Nucleus accumbens (tissue), 56 donors: Measurements from ENCODE around the gene NCAPG2.

Experiments
- DNase-seq, 56 donors: peaks; one replicate each; lab custom pipeline; 2025; lab: John Stamatoyannopoulos, UW

NCAPG2 gene

GRCh38 chr7:158733775-158734494 is 29.3 kb upstream of the NCAPG2 start:
- DNase-seq, result no peak

GRCh38 chr7:158733220-158733519 is 28.6 kb upstream of the NCAPG2 start:
- DNase-seq, result no peak

DNA sequence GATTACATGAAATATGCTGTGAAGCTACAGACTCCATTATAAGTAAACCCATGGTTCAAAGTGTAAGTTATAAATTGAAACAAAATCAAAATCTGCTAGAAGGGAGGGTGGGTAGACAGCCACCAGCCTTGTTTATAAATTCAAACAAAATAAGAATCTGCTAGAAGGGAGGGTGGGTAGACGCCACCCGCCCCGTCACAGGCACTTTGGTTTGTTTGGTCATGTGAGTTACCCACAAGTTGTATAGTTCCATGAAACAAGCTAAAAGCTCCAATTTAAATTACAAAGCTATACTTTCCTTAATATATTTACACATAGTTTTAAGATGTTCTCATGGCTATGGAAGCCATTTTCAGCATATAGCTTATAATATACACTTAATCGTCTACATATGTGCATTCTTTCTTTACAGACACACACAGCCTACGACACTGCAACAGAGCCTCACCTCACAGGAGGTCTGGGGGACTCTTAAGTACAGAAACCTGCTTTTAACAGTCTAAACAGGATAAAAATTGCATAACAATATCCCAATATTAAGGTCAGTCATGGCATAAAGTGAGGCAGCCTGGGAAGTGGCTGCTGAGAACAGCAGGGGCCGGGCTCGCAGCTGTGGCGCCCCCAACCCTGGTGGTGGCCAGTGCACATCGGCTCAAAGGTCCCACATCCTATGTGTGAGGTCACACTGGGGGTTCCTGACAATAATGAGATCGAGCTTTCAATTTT is 28.1 kb upstream of the NCAPG2 start:
- DNase-seq, result no peak

DNA sequence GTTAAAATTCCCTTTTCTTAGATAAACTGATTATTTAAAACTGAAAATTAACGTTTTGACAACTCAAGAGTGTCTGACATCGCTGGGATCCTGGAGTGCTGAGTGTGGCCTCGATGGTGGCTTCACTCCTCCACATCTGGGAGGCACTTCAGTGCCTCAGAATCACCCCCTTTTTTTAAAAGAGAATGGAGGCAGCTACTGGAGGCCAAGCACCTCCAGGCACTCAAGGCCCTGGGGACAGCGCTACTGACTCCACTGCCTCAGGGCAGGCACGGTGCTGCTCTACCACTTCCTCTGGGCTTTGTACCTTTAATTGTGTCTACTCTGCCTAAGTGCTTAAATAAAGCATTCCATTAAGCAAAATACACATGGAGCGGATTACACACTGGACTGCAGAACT is 27.2 kb upstream of the NCAPG2 start:
- DNase-seq, result no peak

DNA sequence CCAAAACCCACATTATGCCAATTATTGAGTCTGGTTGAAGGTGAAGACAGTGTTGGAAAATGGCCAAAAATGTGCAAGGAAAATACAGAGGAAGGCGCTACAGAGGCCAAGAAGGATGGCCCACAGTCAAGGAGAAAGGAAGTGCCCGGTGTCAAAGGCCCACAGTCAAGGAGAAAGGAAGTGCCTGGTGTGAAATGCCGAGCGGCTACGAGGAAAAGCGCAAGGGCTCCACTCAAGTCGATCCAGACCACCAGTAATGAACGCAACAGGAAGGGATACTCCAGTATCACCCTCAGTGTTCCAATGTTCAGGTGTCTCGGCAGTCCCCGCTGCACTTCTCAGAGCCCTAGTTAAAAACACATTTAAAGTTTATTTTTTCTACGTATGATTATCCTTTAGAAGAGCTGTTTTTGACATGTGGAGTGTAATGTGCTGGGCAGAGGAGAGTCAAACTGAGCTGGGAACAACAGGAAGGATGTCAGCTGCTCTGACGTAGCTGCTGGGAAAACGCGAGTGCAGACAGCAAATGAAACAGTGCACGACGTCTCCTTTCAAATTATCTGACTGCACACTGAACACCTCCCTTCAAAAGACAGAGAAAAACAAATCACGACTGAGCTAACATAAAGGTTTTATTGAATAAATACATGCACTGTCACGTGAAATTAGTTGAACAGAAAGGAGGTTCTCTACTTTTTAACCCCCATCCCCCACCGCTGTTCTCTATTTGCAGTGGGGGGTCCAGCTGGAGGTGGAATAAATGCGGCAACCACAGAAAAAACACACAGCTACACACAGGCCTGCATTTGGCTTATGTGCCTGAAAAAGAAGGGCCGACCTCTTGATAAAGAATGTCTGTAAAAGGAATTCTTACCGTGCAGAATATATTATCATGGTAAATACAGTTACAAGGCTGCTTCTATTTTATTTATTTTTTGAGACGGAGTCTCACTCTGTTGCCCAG is 26.1 kb upstream of the NCAPG2 start:
- DNase-seq, result peak in 11 of 56 donors; percentile 5 to 56 (median 29)

DNA sequence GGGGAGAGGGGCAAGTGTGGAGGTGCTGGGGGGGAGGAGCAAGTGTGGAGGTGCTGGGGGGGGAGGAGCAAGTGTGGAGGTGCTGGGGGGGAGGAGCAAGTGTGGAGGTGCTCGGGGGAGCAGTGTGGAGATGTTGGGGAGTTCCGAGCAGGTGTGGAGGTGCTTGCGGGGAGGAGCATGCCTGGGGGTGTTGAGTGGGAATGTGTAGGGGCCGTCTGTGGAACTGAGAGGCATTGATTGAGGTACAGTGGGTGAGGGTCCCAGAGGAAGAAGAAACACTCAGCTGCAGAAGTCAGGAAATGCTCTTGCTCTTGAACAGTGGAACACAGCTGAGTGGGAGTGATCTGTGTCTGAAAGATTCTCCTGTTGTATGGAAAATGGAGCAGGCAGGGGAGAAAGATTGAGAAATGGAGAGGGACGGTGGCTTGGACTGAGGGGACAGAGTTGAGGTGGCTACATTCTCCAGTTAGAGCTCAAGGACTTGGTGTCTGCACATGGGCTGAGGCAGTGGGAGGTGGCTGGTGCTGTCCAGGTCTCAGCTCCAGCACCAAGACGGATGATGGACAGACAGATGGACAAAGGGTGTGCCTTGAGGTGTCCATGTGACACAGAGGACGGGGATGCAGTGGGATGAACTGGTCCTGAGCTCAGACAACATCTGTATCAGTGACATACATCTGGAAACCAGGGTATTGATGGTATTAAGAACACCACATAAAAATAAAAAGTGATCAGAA is 25.2 kb upstream of the NCAPG2 start:
- peak in 2 of 56 donors; percentile 7 to 14 for DNase-seq

- no peak for DNase-seq
These were observed 24.5 kb upstream of the NCAPG2 start for GRCh38 chr7:158728911-158729645.

DNA sequence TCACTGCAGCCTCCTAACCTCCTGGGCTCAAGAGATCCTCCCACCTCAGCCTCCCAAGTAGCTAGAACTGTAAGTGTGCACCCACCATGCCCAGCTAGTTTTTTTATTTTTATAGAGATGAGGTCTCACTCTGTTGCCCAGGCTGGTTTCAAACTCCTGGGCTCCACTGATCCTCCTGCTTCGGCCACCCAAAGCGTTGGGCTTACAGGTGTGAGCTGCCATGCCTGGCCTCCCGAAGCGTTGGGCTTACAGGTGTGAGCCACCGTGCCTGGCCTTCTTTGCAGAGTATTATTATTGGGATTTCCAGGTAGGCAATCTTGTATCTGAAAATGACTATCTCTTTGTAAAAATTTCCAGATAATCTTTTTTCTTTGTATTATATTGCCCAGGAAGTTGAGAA is 23.1 kb upstream of the NCAPG2 start:
- no peak for DNase-seq

DNA sequence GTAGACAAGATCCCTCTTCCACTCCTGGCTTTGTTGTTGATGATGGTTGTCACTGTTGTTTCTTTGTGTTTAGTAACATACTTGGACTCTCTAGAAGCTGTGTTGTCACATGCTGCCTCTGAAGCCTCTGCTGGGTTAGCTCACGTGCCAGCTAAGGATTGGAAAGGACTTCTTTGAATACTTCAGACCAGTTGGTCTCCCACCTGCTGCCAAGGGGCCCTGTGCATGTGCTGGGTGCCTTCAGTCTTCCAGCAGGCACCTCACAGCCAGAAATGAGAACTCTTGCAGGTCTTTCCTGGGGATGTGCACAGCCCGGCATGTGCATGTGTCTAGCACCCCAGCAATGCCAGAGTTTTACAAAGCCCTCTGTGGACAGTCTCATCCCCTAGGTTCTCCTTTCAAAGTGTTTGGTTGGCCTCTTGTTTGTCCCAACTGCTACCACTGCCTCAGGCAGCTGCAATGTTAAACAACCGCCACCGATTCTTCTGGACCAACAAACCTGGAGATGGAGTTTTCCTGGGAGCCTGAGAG is 21.7 kb upstream of the NCAPG2 start:
- no peak for DNase-seq

DNA sequence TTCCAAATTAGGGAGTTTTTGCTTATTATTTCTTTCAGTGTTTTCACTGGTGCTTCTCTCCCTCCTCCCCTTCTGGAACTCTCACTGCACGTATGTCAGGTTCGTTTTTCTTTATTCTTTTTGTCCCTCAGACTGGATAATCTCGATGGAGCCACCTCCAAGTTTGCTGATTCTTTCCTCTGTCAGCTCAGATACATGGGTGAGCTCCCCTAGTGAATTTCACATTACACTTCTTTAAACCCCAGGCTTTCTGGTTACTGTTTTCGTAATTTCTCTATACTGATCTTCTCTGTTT is 20.8 kb upstream of the NCAPG2 start:
- DNase-seq, result no peak

- no peak for DNase-seq
These were observed 20.3 kb upstream of the NCAPG2 start for GRCh38 chr7:158724658-158725505.

GRCh38 chr7:158723714-158724385 is 19.2 kb upstream of the NCAPG2 start:
- no peak for DNase-seq

DNA sequence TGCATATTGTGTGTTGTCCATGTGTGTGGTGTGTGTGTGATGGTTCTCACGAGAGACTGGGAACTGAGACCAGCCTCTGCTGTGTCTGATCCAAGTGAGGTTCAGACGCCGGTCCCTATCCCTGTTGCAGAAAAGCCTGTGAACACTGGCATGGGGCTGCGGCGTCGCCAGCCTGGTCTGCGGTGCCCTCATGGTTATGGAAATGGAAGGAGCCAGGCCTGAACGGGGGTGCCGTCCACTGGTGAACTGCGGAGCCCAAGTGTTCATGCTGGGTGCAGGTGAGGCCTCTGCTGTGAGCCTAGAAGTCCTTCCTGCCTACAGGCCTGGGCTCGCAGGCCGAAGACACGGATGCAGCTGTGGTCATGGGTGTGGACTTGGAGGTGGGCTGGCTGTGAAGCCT is 18.7 kb upstream of the NCAPG2 start:
- DNase-seq, result no peak

GRCh38 chr7:158722574-158723237 is 18.1 kb upstream of the NCAPG2 start:
- DNase-seq, result no peak

- DNase-seq, result no peak
These were observed 15.5 kb upstream of the NCAPG2 start for GRCh38 chr7:158720112-158720511.

- no peak for DNase-seq
These were observed 12.2 kb upstream of the NCAPG2 start for GRCh38 chr7:158716802-158717201.

GRCh38 chr7:158710651-158711102 is 6.1 kb upstream of the NCAPG2 start:
- no peak for DNase-seq

DNA sequence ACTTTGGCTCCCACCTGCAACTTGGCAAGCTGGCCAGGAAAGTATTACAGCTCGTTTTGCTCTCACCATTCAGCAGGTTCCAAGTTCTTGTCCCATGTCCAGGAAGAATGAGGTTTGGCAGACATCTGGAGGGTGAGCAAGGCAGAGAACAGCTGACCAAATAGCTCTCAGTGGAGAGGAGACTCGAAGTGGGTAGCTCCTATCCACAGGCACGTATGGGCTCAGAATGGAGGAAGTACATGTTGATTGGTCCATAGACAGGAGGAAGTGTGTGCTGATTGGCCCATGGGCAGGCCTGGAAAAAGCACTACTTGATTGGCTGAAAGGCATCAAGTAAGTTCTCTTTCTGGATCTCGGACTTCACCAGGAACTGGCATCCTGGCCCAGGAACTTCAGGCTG is 3.0 kb upstream of the NCAPG2 start:
- no peak for DNase-seq
